HFFc6 (cell line): ENCODE data around the gene FGF14. TPM values are rescaled to one million over a fixed set of nuclear protein-coding genes. Genes with fewer than 3 reads are reported as not detected.

ENCODE experiments used
- DNase-seq: peaks from one replicate; pipeline ENCODE4 v3.0.0-alpha.2; 2018
- H3K27ac Mint-ChIP-seq: 2 replicates; pipeline ENCODE4 v1.8.0; 2020; ENCODE audit warnings: mild to moderate bottlenecking, mixed read lengths
- H3K27me3 Mint-ChIP-seq: 2 replicates; pipeline ENCODE4 v1.8.0; 2021; ENCODE audit warnings: mild to moderate bottlenecking, moderate library complexity, mixed read lengths; ENCODE audit not compliant: insufficient read depth
- H3K36me3 Mint-ChIP-seq: 2 replicates; pipeline ENCODE4 v1.8.0; 2021; ENCODE audit warnings: low read depth, mixed read lengths
- H3K4me1 Mint-ChIP-seq: 2 replicates; pipeline ENCODE4 v1.8.0; 2020; ENCODE audit warnings: low read depth, mixed read lengths
- H3K4me3 Mint-ChIP-seq: 2 replicates; pipeline ENCODE4 v1.8.0; 2020; ENCODE audit warnings: mild to moderate bottlenecking, moderate library complexity, mixed read lengths
- H3K9me3 Mint-ChIP-seq: 2 replicates; pipeline ENCODE4 v1.8.0; 2020; ENCODE audit warnings: mild to moderate bottlenecking, mixed read lengths
- CTCF ChIP-seq: fragments of 200-600 bp; sonication (generic); IDR thresholded peaks from 2 replicates; pipeline ENCODE4 v1.5.0; 2021; ENCODE audit warnings: antibody characterized with exemption, mild to moderate bottlenecking
- total RNA-seq, 6 experiments: library from RNA; stranded (reverse); fragmentation: NEBNext Ultra II Directional; extraction: Animal tissue kit (Norgen Biotek cat#: 25700); gene quantifications; 2 replicates in 1 of 6; 3 replicates in 5 of 6; pipeline ENCODE4 v1.2.3, GENCODE V29; 2021

Gene FGF14
- total RNA-seq, 6 experiments from 2014 or later, result 0.02 to 0.03 TPM; not detected in 4

- no peak for DNase-seq
- no peaks in the 10 kb centered on the region for H3K9me3 Mint-ChIP-seq
- no peak for TF ChIP-seq CTCF
- H3K4me1 Mint-ChIP-seq, result no peaks in the 10 kb centered on the region
- H3K27me3 Mint-ChIP-seq, result no peaks in the 10 kb centered on the region; the same call in none of the 2 replicates
- no peaks in the 10 kb centered on the region for H3K36me3 Mint-ChIP-seq
- H3K4me3 Mint-ChIP-seq, result no peak overlapping the region
- no peak overlapping the region for H3K27ac Mint-ChIP-seq
Measured at GRCh38 chr13:101792189-101792588, 609.7 kb downstream of the FGF14 start.

- Mint-ChIP-seq H3K27me3 (peaks cover 2% of the 10 kb centered on the region), H3K36me3 (no peaks in the 10 kb centered on the region), H3K27ac (no peak overlapping the region), H3K4me3 (no peak overlapping the region), H3K9me3 (no peaks in the 10 kb centered on the region), H3K4me1 (no peaks in the 10 kb centered on the region)
- peak; percentile 55 for TF ChIP-seq CTCF
- DNase-seq, result peak; percentile 17
Measured at GRCh38 chr13:101785858-101786257, 616.0 kb downstream of the FGF14 start.

- H3K27me3 Mint-ChIP-seq, result peaks cover 4% of the 10 kb centered on the region
- H3K27ac Mint-ChIP-seq, result no peak overlapping the region
- no peaks in the 10 kb centered on the region for H3K4me1 Mint-ChIP-seq
- no peak for DNase-seq
- H3K4me3 Mint-ChIP-seq, result no peak overlapping the region
- no peaks in the 10 kb centered on the region for H3K36me3 Mint-ChIP-seq
- no peak for TF ChIP-seq CTCF
- H3K9me3 Mint-ChIP-seq, result no peaks in the 10 kb centered on the region
Measured at GRCh38 chr13:101784313-101784712, 617.5 kb downstream of the FGF14 start.

GRCh38 chr13:101783554-101783953 is 618.3 kb downstream of the FGF14 start:
- no peak overlapping the region for H3K4me3 Mint-ChIP-seq
- no peak for DNase-seq
- TF ChIP-seq CTCF, result no peak
- H3K27me3 Mint-ChIP-seq, result peaks cover 5% of the 10 kb centered on the region
- H3K27ac Mint-ChIP-seq, result no peak overlapping the region
- H3K36me3 Mint-ChIP-seq, result no peaks in the 10 kb centered on the region
- H3K9me3 Mint-ChIP-seq, result no peaks in the 10 kb centered on the region
- no peaks in the 10 kb centered on the region for H3K4me1 Mint-ChIP-seq

GRCh38 chr13:101780211-101780610 is 621.6 kb downstream of the FGF14 start:
- Mint-ChIP-seq H3K9me3 (no peaks in the 10 kb centered on the region), H3K27me3 (peaks cover 15% of the 10 kb centered on the region), H3K4me1 (no peaks in the 10 kb centered on the region), H3K36me3 (no peaks in the 10 kb centered on the region), H3K27ac (no peak overlapping the region), H3K4me3 (no peak overlapping the region)
- no peak for TF ChIP-seq CTCF
- no peak for DNase-seq

- Mint-ChIP-seq H3K4me1 (no peaks in the 10 kb centered on the region), H3K4me3 (no peak overlapping the region), H3K27ac (no peak overlapping the region), H3K27me3 (peaks cover 20% of the 10 kb centered on the region), H3K36me3 (no peaks in the 10 kb centered on the region), H3K9me3 (no peaks in the 10 kb centered on the region)
- no peak for DNase-seq
- no peak for TF ChIP-seq CTCF
Measured at GRCh38 chr13:101779147-101779546, 622.7 kb downstream of the FGF14 start.
